Prostate gland (tissue), 2 donors: ENCODE measurements around the gene IGSF22. TPM values are rescaled to one million over a fixed set of nuclear protein-coding genes. Genes with fewer than 3 reads are reported as not detected.
A peak's percentile ranks its signal among the peaks of the same experiment; 100 is the strongest.

Experiments
- DNase-seq: peaks from one replicate; pipeline ENCODE4 v3.0.0-alpha.2; 2019; ENCODE audit warnings: low spot score
- H3K27ac ChIP-seq, 2 donors: fragments of 200-600 bp; sonication (generic); 2 replicates each; pipeline ENCODE4 v1.5.1; 2017 to 2019
- H3K27me3 ChIP-seq: fragments of 200-600 bp; sonication (generic); replicated peaks from 2 replicates; pipeline ENCODE4 v1.5.1; 2019; ENCODE audit not compliant: insufficient read depth
- H3K36me3 ChIP-seq, 2 donors: fragments of 200-600 bp; sonication (generic); 1 replicate in 1 of 2; 2 replicates in 1 of 2; pipeline versions ENCODE4 v1.5.1 to v1.8.1; 2017 to 2019
- H3K4me1 ChIP-seq: fragments of 200-600 bp; sonication (generic); replicated peaks from 2 replicates; pipeline ENCODE4 v1.5.1; 2019
- H3K4me3 ChIP-seq, 2 donors: fragments of 200-600 bp; sonication (generic); 2 replicates each; pipeline ENCODE4 v1.5.1; 2017 to 2019
- H3K9me3 ChIP-seq: fragments of 200-600 bp; sonication (generic); 2 replicates; pipeline ENCODE4 v1.5.1; 2017
- CTCF ChIP-seq, 4 experiments: fragments of 200-600 bp in 2 of 4; fragments of 450-650 bp in 2 of 4; sonication (generic) in 2 of 4; IDR thresholded peaks; 1 replicate in 3 of 4; 2 replicates in 1 of 4; pipeline ENCODE4 v1.5.1; 2016 to 2019; ENCODE audit warnings: antibody characterized with exemption in 4 of 4, mild to moderate bottlenecking in 2 of 4, moderate library complexity in 2 of 4
- POLR2A ChIP-seq: fragments of 450-650 bp; IDR thresholded peaks from one replicate; pipeline ENCODE4 v1.6.1; 2016; ENCODE audit warnings: antibody characterized with exemption, mild to moderate bottlenecking
- POLR2AphosphoS5 ChIP-seq: sonication (generic); formaldehyde crosslinking; IDR thresholded peaks from one replicate; pipeline ENCODE4 v1.6.1; 2017; ENCODE audit warnings: antibody characterized with exemption
- whole genome bisulfite sequencing: methylation state at CpG from one replicate; pipeline ENCODE4 v1.1.5; 2018; 5-methylcytosine and 5-hydroxymethylcytosine counted together
- intact Hi-C: fragments of 100-400 bp; cut with DNase I; formaldehyde crosslinking; loops from one replicate; pipeline ENCODE4 v1.14.2; 2022
- total RNA-seq, 2 donors: library from RNA; depleted of rRNA; stranded (reverse); fragments of >200 nt; gene quantifications; one replicate each; pipeline ENCODE4 v1.1.0, GENCODE V29; 2016

Gene IGSF22
- total RNA-seq, 2 donors from 2014 or later = 0.82 to 1.1 TPM

GRCh38 chr11:18731949-18732821 is 6.2 kb upstream of the IGSF22 start:
- Histone ChIP-seq H3K27ac (no peak overlapping the region), H3K27me3 (no peaks in the 10 kb centered on the region), H3K4me3 (no peak overlapping the region), H3K4me1 (no peaks in the 10 kb centered on the region), H3K36me3 (no peaks in the 10 kb centered on the region), H3K9me3 (no peaks in the 10 kb centered on the region)
- peak; percentile 41 for DNase-seq
- intact Hi-C loops = loop anchor here (5.0 to 10.0 kb wide), 2 partner anchors 145 to 617 kb away; partner anchors contain the start of gene UEVLD
- 77% methylated on average over 11 of the region's 11 CpGs for WGBS
- peak; percentile 80 to 94 (median 84) for TF ChIP-seq CTCF (IDR thresholded peaks at IDR 0.05)
- no peak for TF ChIP-seq POLR2A
- no peak for TF ChIP-seq POLR2AphosphoS5

GRCh38 chr11:18731441-18731840 is 5.5 kb upstream of the IGSF22 start:
- no peak overlapping the region for H3K27ac ChIP-seq
- no peaks in the 10 kb centered on the region for H3K9me3 ChIP-seq
- H3K27me3 ChIP-seq = no peaks in the 10 kb centered on the region
- no peaks in the 10 kb centered on the region for H3K4me1 ChIP-seq
- intact Hi-C loops = loop anchor here (5.0 to 10.0 kb wide), 2 partner anchors 144 to 617 kb away; partner anchors contain the start of gene UEVLD
- no peak for TF ChIP-seq POLR2A
- TF ChIP-seq CTCF (IDR thresholded peaks at IDR 0.05) = no peak
- TF ChIP-seq POLR2AphosphoS5 = no peak
- DNase-seq = no peak
- WGBS = 97% methylated on average over 2 of the region's 2 CpGs
- no peaks in the 10 kb centered on the region for H3K36me3 ChIP-seq
- H3K4me3 ChIP-seq = no peak overlapping the region

DNA sequence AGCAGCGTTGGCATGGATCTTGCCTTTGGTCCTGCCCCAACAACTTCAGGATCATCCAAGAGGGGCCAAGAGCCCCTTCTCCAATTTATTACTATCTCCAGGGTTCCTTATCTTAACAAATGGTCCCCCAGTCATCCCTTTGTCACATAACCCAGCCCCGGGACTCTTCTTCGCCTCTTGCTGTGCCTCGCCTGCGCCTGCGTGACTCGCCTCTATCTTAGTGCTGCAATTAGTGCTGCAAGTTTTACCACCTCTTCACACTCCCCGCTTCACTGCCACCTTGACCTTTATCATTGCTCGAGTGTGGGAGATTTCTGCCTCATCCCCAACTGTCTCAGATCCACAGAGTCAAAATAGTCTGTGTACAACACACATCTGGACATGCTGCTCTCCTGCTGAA is 4.0 kb upstream of the IGSF22 start:
- intact Hi-C loops = loop anchor here (5.0 to 10.0 kb wide), 2 partner anchors 143 to 615 kb away; partner anchors contain the start of gene UEVLD
- Histone ChIP-seq H3K27ac (no peak overlapping the region), H3K9me3 (no peaks in the 10 kb centered on the region), H3K27me3 (no peaks in the 10 kb centered on the region), H3K4me3 (no peak overlapping the region), H3K36me3 (no peaks in the 10 kb centered on the region), H3K4me1 (no peaks in the 10 kb centered on the region)
- DNase-seq = no peak
- WGBS = 89% methylated on average over 9 of the region's 9 CpGs
- TF ChIP-seq POLR2A (no peak), POLR2AphosphoS5 (no peak), CTCF (IDR thresholded peaks at IDR 0.05) (no peak)

DNA sequence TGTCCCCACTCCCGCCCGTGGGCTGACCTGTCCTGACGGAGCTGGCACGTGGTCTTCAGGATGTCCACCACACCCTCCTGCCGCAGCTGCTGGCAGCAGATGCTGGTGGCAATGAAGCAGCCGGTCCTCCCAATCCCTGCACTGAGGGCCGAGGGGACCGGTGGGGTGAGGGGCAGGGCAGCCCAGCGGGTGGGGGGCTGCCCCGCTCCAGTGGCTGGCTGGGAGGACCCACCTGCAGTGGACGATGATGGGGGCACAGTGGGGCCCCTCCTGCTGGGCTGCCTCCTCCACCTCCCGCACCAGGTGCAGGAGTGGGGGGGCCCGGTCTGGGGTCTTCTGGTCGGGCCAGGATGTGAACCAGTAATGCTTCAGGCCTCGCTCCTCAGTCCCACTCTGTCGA is 3.4 kb upstream of the IGSF22 start:
- Histone ChIP-seq H3K27ac (no peak overlapping the region), H3K36me3 (no peaks in the 10 kb centered on the region), H3K4me3 (no peak overlapping the region), H3K27me3 (no peaks in the 10 kb centered on the region), H3K9me3 (no peaks in the 10 kb centered on the region), H3K4me1 (no peaks in the 10 kb centered on the region)
- intact Hi-C loops = no loop called here
- 83% methylated on average over 15 of the region's 16 CpGs for WGBS
- no peak for DNase-seq
- TF ChIP-seq POLR2AphosphoS5 (no peak), CTCF (IDR thresholded peaks at IDR 0.05) (no peak), POLR2A (no peak)

DNA sequence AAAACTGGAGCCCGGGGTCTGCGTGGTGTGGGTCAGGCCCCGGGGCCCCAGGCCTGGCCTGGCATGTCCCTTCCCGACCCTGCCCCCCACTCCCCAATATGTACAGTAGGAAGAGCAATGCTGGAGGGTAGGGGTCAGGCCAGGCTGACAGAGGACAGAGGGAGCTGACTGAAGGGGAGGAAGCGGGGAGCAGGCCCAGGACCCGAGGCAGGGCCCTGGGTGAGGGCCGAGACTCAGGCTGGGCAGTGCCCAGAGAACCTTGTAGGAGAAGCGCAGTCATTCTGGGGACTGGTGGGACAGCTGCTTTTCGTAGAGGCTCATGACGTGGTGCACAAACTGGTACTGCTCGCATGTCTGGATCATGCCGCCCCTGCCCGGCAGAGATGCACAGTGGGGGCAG is 2.7 kb upstream of the IGSF22 start:
- H3K27me3 ChIP-seq = no peaks in the 10 kb centered on the region
- no peaks in the 10 kb centered on the region for H3K36me3 ChIP-seq
- no peaks in the 10 kb centered on the region for H3K4me1 ChIP-seq
- WGBS = 91% methylated on average over 13 of the region's 13 CpGs
- no peaks in the 10 kb centered on the region for H3K9me3 ChIP-seq
- no peak overlapping the region for H3K27ac ChIP-seq
- intact Hi-C loops = no loop called here
- no peak for TF ChIP-seq POLR2A
- TF ChIP-seq POLR2AphosphoS5 = no peak
- no peak for TF ChIP-seq CTCF (IDR thresholded peaks at IDR 0.05)
- no peak overlapping the region for H3K4me3 ChIP-seq
- no peak for DNase-seq
